Body of pancreas (tissue), 4 donors: ENCODE measurements around the gene ZEB2.

Experiments
- POLR2A ChIP-seq, 3 donors: fragments of 450-650 bp; IDR thresholded peaks; one replicate each; pipeline ENCODE4 v1.6.1; 2016; ENCODE audit warnings: antibody characterized with exemption in 3 of 3, mild to moderate bottlenecking in 2 of 3
- TF ChIP-seq, protein P1 (sequence below), 7 experiments: fragments of 450-650 bp in 4 of 7; fragments of 200-600 bp in 3 of 7; sonication (generic) in 3 of 7; IDR thresholded peaks; one replicate each; pipeline ENCODE4 v1.5.1; 2016 to 2019; ENCODE audit warnings: antibody characterized with exemption in 7 of 7

DNA sequence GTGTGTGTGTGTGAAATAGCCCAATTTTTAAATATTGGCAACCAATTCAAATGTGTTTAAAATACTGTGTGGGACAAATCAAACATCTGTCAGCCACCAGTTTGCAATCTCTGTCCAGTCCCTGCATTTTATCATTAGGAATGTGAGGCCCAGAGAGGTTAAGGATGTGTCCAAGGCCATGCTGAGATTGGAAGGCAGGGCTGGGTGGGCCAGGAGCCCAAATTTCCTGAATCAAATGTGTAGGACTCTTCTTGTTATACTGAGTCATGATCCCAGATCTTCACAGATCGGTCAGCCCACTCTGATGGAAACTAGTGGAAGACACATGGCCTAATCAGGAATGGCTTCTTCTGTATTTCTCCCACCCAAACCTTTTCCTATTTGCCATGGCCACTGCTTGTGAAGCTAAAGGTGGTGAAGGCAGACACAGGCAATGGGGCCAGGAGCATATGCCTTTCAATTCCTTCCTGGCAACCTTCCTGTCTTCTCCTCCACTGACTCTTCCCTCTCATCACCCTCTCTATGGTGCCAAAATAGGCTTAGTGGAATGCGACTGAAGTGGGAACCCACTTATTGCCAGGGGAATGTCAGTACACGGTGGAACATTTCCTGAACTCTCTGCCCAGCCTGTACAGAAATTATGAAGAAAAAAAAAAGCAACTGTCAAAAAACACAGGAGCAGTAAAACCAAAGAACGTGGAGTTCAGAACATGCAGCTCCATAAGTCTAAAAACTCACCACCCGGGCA, 35.5 kb downstream of the ZEB2 start:
- TF ChIP-seq, protein P1, sequence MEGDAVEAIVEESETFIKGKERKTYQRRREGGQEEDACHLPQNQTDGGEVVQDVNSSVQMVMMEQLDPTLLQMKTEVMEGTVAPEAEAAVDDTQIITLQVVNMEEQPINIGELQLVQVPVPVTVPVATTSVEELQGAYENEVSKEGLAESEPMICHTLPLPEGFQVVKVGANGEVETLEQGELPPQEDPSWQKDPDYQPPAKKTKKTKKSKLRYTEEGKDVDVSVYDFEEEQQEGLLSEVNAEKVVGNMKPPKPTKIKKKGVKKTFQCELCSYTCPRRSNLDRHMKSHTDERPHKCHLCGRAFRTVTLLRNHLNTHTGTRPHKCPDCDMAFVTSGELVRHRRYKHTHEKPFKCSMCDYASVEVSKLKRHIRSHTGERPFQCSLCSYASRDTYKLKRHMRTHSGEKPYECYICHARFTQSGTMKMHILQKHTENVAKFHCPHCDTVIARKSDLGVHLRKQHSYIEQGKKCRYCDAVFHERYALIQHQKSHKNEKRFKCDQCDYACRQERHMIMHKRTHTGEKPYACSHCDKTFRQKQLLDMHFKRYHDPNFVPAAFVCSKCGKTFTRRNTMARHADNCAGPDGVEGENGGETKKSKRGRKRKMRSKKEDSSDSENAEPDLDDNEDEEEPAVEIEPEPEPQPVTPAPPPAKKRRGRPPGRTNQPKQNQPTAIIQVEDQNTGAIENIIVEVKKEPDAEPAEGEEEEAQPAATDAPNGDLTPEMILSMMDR (IDR thresholded peaks at IDR 0.05), result no peak
- TF ChIP-seq POLR2A (IDR thresholded peaks at IDR 0.05), result no peak
